Heart left ventricle (tissue), 16 donors: ENCODE results near the gene STXBP5L. TPM values are rescaled to one million over a fixed set of nuclear protein-coding genes. Genes with fewer than 3 reads are reported as not detected.

Experiments
- ATAC-seq, 4 donors: fragments of 200-7000 bp; cut with Tn5 transposase; one replicate each; pipeline ENCODE4 v1.9.1; 2020 to 2022; ENCODE audit warnings: moderate library complexity in 4 of 4, mild to moderate bottlenecking in 3 of 4, moderate number of reproducible peaks in 1 of 4
- DNase-seq, 5 donors: peaks; one replicate each; pipeline ENCODE4 v3.0.0-alpha.2; 2020
- H3K27ac ChIP-seq, 12 donors: fragments of 200-600 bp; sonication (generic) in 4 of 12; one replicate each; pipeline versions ENCODE4 v1.5.0 to v1.8.0; 2016 to 2022; ENCODE audit warnings: mild to moderate bottlenecking in 2 of 12
- H3K27me3 ChIP-seq, 9 donors: fragments of 200-600 bp; sonication (generic) in 2 of 9; one replicate each; pipeline versions ENCODE4 v1.5.1 to v1.8.0; 2016 to 2022; ENCODE audit warnings: mild to moderate bottlenecking in 3 of 9
- H3K36me3 ChIP-seq, 9 donors: fragments of 200-600 bp; sonication (generic) in 2 of 9; one replicate each; pipeline versions ENCODE4 v1.5.0 to v1.8.0; 2018 to 2022; ENCODE audit warnings: mild to moderate bottlenecking in 2 of 9
- H3K4me1 ChIP-seq, 12 donors: fragments of 200-600 bp; sonication (generic) in 4 of 12; one replicate each; pipeline versions ENCODE4 v1.5.0 to v1.8.0; 2016 to 2022; ENCODE audit warnings: mild to moderate bottlenecking in 3 of 12
- H3K4me3 ChIP-seq, 12 donors: fragments of 200-600 bp; sonication (generic) in 4 of 12; one replicate each; pipeline versions ENCODE4 v1.5.0 to v1.8.0; 2017 to 2022; ENCODE audit warnings: mild to moderate bottlenecking in 9 of 12, moderate library complexity in 4 of 12
- H3K9me3 ChIP-seq, 12 donors: fragments of 200-600 bp; sonication (generic) in 4 of 12; one replicate each; pipeline versions ENCODE4 v1.5.0 to v1.8.0; 2016 to 2022; ENCODE audit warnings: mild to moderate bottlenecking in 1 of 12
- POLR2A ChIP-seq, 2 donors: fragments of 450-650 bp; IDR thresholded peaks; one replicate each; pipeline ENCODE4 v1.6.1; 2017; ENCODE audit warnings: antibody characterized with exemption in 2 of 2, mild to moderate bottlenecking in 2 of 2, moderate library complexity in 2 of 2
- WGBS, 4 donors: extraction: QIAGEN DNeasy Blood & Tissue Kit in 2 of 4; methylation state at CpG; one replicate each; pipeline versions ENCODE4 v1.1.5 to v1.1.7; 2013 to 2018; 5-methylcytosine and 5-hydroxymethylcytosine counted together
- intact Hi-C, 10 donors: fragments of 100-400 bp; cut with DNase I; formaldehyde crosslinking; loops; one replicate each; pipeline versions ENCODE4 v1.11.1 to v1.14.2; 2022
- polyA plus RNA-seq, 2 donors: library from polyadenylated mRNA; stranded (reverse); fragments of 200-250 nt; gene quantifications; one replicate each; pipeline ENCODE4 v1.2.3, GENCODE V29; 2013
- total RNA-seq, 9 donors: library from RNA; depleted of rRNA in 2 of 9; stranded (reverse); fragments of >200 nt in 2 of 9; fragmentation: NEBNext Ultra II Directional in 3 of 9; extraction: Animal tissue kit (Norgen Biotek cat#: 25700) in 3 of 9; gene quantifications; one replicate each; pipeline versions ENCODE4 v1.1.0 to v1.2.4, GENCODE V29; 2016 to 2023
- TF ChIP-seq, protein P1 (sequence below), 12 donors: fragments of 200-600 bp; sonication (generic) in 4 of 12; IDR thresholded peaks; one replicate each; pipeline versions ENCODE4 v1.5.0 to v1.8.0; 2018 to 2022; ENCODE audit warnings: antibody characterized with exemption in 12 of 12, mild to moderate bottlenecking in 5 of 12
- donor health status: ischemic (EF 13 %, LVEDD 7.1; RV severe dilation, severe dysfunction).
- donor health status: healthy with polysubstance abuse.
- donor health status: DM: no; HTN: yes; CAD: no.
- donor health status: DM: no; HTN: no; CAD: no.
- donor health status: ischemic (EF 25% LVEDD 6.9; RV normal size, moderate dysfunction).
- donor health status: ischemic (EF 25% LVEDD 5.7; RV mildly dilated, moderate dysfunction).
- donor health status: healthy.
- donor health status: DM: yes; HTN: yes; CAD: no.
- donor health status: ischemic (EF 35%, LVEDD 5.7; RV mildly dilated, moderate dysfunction).
- donor health status: nonischemic (EF 11% LVEDD 7.7; RV severe dilation, severe dysfunction).
- donor health status: DM: yes; HTN: yes; CAD: no.
- donor health status: PGD.
- donor health status: ischemic (EF 29% LVEDD 5.4; RV normal size, mild dysfunction).
- donor health status: nonischemic (EF 23%, LVEDD 6.1; RV moderate dilation, normal function).

STXBP5L gene
- total and polyA plus RNA-seq, 11 donors: 0.10 TPM; not detected in 10

DNA sequence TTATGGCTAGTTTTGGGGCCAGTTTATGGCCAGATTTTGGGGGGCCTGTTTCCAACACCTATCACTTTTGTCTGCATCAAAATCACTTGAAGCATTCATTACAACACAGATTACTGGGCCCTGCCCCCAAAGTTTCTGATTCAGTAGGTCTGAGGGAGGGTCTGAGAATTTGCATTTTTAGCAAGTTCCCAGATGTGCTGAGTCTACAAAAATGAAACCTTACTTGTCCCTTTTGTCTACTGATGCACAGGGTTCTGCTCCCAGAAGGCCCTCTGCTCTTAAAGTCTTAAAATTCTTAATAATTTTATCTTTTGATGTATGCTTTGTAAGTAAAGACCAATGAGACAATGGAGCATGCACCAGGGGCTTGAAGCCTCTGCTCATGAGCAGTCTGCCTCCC is 491.8 kb downstream of the STXBP5L start:
- H3K4me3 ChIP-seq: no peak overlapping the region
- H3K36me3 ChIP-seq: no peaks in the 10 kb centered on the region
- no peaks in the 10 kb centered on the region for H3K9me3 ChIP-seq
- TF ChIP-seq POLR2A (IDR thresholded peaks at IDR 0.05): no peak
- TF ChIP-seq, protein P1, sequence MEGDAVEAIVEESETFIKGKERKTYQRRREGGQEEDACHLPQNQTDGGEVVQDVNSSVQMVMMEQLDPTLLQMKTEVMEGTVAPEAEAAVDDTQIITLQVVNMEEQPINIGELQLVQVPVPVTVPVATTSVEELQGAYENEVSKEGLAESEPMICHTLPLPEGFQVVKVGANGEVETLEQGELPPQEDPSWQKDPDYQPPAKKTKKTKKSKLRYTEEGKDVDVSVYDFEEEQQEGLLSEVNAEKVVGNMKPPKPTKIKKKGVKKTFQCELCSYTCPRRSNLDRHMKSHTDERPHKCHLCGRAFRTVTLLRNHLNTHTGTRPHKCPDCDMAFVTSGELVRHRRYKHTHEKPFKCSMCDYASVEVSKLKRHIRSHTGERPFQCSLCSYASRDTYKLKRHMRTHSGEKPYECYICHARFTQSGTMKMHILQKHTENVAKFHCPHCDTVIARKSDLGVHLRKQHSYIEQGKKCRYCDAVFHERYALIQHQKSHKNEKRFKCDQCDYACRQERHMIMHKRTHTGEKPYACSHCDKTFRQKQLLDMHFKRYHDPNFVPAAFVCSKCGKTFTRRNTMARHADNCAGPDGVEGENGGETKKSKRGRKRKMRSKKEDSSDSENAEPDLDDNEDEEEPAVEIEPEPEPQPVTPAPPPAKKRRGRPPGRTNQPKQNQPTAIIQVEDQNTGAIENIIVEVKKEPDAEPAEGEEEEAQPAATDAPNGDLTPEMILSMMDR (IDR thresholded peaks at IDR 0.05): no peak
- H3K27ac ChIP-seq: no peak overlapping the region
- no peak for DNase-seq
- peaks cover 0 to 4% (median 0%) of the 10 kb centered on the region in 9 donors for H3K27me3 ChIP-seq
- intact Hi-C loops: no loop called here
- no peak for ATAC-seq
- no peaks in the 10 kb centered on the region for H3K4me1 ChIP-seq

DNA sequence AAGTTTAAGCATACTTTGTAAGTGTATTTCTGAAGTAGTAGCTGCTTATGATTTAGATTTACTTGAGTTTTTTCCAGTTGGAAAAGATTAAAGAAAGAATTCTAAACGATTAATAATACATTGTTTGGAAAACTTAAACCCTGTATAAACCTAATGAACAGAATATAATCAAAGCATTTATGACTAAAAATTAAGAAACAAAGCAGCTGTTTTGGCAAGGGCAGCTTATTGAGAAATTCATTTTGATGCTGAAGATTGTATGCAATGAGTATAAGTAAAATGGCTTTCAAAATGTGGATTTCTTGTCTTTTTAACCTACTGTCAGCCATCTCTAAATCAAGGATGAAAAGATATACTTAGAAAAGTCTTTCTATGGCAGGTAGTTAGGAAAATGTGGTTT is 497.6 kb downstream of the STXBP5L start:
- Histone ChIP-seq H3K9me3 (no peaks in the 10 kb centered on the region), H3K36me3 (no peaks in the 10 kb centered on the region), H3K4me3 (no peak overlapping the region), H3K27ac (no peak overlapping the region), H3K4me1 (no peaks in the 10 kb centered on the region), H3K27me3 (peaks cover 0 to 9% (median 0%) of the 10 kb centered on the region in 9 donors)
- ATAC-seq: no peak
- no peak for DNase-seq
- 75 to 92% (median 77%) methylated on average over 1 of the region's 1 CpG for WGBS, 4 donors
- intact Hi-C loops: no loop called here
- TF ChIP-seq POLR2A (IDR thresholded peaks at IDR 0.05): no peak
- TF ChIP-seq, protein P1 (IDR thresholded peaks at IDR 0.05): no peak

DNA sequence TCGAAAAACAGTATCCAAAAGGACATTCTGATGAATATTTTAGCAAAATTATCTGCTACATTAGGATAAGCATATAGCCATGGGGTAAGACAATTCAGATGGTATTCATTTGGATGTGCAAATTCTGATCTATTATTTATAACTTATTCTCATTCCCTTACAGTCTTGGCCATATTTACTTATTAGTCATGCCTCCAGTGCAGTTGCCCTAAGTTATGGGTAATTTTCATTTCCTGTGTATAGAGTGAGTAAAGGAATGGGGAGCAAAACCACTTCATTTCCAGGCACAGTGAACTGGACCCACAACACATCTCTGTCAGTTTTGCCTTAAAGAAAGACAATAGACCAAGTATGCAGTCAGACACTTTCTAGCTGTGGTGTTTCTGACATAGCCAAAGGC is 503.5 kb downstream of the STXBP5L start:
- H3K4me1 ChIP-seq: no peaks in the 10 kb centered on the region
- H3K27ac ChIP-seq: no peak overlapping the region
- no peak overlapping the region for H3K4me3 ChIP-seq
- DNase-seq (no peak), ATAC-seq (no peak)
- WGBS, 4 donors: 78 to 90% (median 84%) methylated on average over 1 of the region's 1 CpG
- intact Hi-C loops: no loop called here
- no peaks in the 10 kb centered on the region for H3K9me3 ChIP-seq
- peaks cover 0 to 9% (median 0%) of the 10 kb centered on the region in 9 donors for H3K27me3 ChIP-seq
- TF ChIP-seq POLR2A (IDR thresholded peaks at IDR 0.05): no peak
- TF ChIP-seq, protein P1 (IDR thresholded peaks at IDR 0.05): no peak
- H3K36me3 ChIP-seq: no peaks in the 10 kb centered on the region

DNA sequence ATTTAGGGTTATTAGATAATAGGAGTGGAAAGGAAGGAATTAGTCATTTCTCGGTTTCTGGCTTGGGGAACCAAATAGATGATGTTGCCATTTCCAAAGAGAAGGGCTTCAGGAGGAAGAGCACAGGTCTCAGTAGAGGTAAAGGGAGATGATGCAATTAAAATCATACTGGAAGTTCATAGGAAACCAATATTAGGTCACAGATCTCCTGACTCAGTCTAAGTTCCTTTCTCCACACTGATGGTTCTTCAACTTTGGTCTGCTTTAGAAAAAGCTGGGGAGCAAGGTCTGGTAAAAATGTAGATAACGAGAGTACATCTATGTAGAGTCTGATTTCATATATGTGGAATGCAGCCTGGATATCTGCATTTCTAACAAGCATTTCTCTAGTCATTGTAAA is 506.9 kb downstream of the STXBP5L start:
- intact Hi-C loops: no loop called here
- Histone ChIP-seq H3K4me1 (no peaks in the 10 kb centered on the region), H3K36me3 (no peaks in the 10 kb centered on the region), H3K4me3 (no peak overlapping the region), H3K27me3 (no peaks in the 10 kb centered on the region), H3K27ac (no peak overlapping the region), H3K9me3 (no peaks in the 10 kb centered on the region)
- DNase-seq: no peak
- TF ChIP-seq, protein P1 (IDR thresholded peaks at IDR 0.05): no peak
- no peak for TF ChIP-seq POLR2A (IDR thresholded peaks at IDR 0.05)
- ATAC-seq: no peak
- 47 to 63% (median 56%) methylated on average over 2 of the region's 2 CpGs for WGBS, 4 donors
